PC-3 (cell line): ENCODE data around the gene RGL3.

Experiments
- EZH2 ChIP-seq: fragments of 300-600 bp; sonication (generic); IDR thresholded peaks from one replicate; pipeline ENCODE4 v1.6.1; 2017; ENCODE audit warnings: antibody characterized with exemption, mild to moderate bottlenecking, low read length; ENCODE audit not compliant: unreplicated experiment
- EZH2phosphoT487 ChIP-seq: fragments of 300-600 bp; sonication (generic); IDR thresholded peaks from 2 replicates; pipeline ENCODE4 v1.6.1; 2018; ENCODE audit warnings: mild to moderate bottlenecking, antibody characterized with exemption, low read length, borderline replicate concordance
- TF ChIP-seq, protein P1 (sequence below): fragments of 300-600 bp; sonication (generic); conservative IDR thresholded peaks from 2 replicates; pipeline ENCODE4 v1.5.1; 2017; ENCODE audit warnings: antibody characterized with exemption, low read depth, mild to moderate bottlenecking, low read length

DNA sequence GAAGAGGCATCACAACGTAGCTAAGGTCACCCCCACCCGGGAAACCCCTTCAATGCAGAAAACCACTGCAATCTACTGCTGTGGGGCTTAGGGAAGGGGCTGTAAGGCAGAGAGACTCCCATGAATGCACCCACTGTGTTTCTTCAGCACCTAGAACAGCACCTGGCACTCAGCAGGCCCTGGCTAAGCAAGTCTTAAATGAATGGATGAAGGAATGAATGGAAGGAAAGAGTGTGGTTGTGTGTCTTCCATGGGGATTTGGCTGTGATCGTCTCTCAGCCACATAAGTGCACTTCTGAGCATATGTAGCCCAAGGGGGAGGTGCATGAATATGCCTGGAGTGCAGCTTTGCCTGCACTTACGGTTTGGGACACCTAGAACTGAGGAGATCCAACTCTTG is 69.9 kb downstream of the RGL3 start:
- TF ChIP-seq, protein P1, sequence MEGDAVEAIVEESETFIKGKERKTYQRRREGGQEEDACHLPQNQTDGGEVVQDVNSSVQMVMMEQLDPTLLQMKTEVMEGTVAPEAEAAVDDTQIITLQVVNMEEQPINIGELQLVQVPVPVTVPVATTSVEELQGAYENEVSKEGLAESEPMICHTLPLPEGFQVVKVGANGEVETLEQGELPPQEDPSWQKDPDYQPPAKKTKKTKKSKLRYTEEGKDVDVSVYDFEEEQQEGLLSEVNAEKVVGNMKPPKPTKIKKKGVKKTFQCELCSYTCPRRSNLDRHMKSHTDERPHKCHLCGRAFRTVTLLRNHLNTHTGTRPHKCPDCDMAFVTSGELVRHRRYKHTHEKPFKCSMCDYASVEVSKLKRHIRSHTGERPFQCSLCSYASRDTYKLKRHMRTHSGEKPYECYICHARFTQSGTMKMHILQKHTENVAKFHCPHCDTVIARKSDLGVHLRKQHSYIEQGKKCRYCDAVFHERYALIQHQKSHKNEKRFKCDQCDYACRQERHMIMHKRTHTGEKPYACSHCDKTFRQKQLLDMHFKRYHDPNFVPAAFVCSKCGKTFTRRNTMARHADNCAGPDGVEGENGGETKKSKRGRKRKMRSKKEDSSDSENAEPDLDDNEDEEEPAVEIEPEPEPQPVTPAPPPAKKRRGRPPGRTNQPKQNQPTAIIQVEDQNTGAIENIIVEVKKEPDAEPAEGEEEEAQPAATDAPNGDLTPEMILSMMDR = no peak
- TF ChIP-seq EZH2 (no peak), EZH2phosphoT487 (no peak)
